HepG2 (cell line): ENCODE measurements around the gene SRP14. TPM values are rescaled to one million over a fixed set of nuclear protein-coding genes. Genes with fewer than 3 reads are reported as not detected.

ENCODE experiments used
- CBX5 ChIP-seq: sonication (generic); formaldehyde crosslinking; IDR thresholded peaks from 2 replicates; pipeline ENCODE4 v1.4.0; 2020; ENCODE audit warnings: missing genetic modification reagents, borderline replicate concordance
- GATA4 ChIP-seq: sonication (generic); IDR thresholded peaks from 2 replicates; pipeline ENCODE4 v1.6.1; 2016; ENCODE audit warnings: antibody characterized with exemption, low read depth, borderline replicate concordance
- GATAD2A ChIP-seq: IDR thresholded peaks from 2 replicates; pipeline ENCODE4 v1.6.1; 2016
- HMG20A ChIP-seq: IDR thresholded peaks from 2 replicates; pipeline ENCODE4 v1.6.1; 2016; ENCODE audit warnings: borderline replicate concordance
- PHF21A ChIP-seq: sonication (generic); formaldehyde crosslinking; IDR thresholded peaks from 2 replicates; pipeline ENCODE4 v1.5.0; 2020; ENCODE audit warnings: mild to moderate bottlenecking, missing genetic modification reagents
- PRPF4 ChIP-seq: fragments of 200-400 bp; formaldehyde crosslinking; IDR thresholded peaks from 2 replicates; pipeline ENCODE4 v1.6.1; 2016; ENCODE audit warnings: low read length, low read depth; ENCODE audit not compliant: poor library complexity, severe bottlenecking
- SMYD3 ChIP-seq: sonication (generic); formaldehyde crosslinking; IDR thresholded peaks from 2 replicates; pipeline ENCODE4 v1.8.1; 2023; ENCODE audit warnings: mild to moderate bottlenecking, missing genetic modification reagents
- SNAI1 ChIP-seq: sonication (generic); formaldehyde crosslinking; IDR thresholded peaks from 2 replicates; pipeline ENCODE4 v1.5.0; 2020; ENCODE audit warnings: mild to moderate bottlenecking, missing genetic modification reagents, borderline replicate concordance
- SP140L ChIP-seq: sonication (generic); formaldehyde crosslinking; IDR thresholded peaks from 2 replicates; pipeline ENCODE4 v1.4.0; 2020; ENCODE audit warnings: missing genetic modification reagents, borderline replicate concordance
- TARDBP ChIP-seq: sonication (generic); formaldehyde crosslinking; IDR thresholded peaks from 2 replicates; pipeline ENCODE4 v1.8.0; 2022; ENCODE audit warnings: mild to moderate bottlenecking, missing genetic modification reagents
- ZBTB7A ChIP-seq: sonication (generic); formaldehyde crosslinking; IDR thresholded peaks from 2 replicates; pipeline ENCODE4 v1.8.0; 2022; ENCODE audit warnings: mild to moderate bottlenecking, missing genetic modification reagents
- ZNF138 ChIP-seq: sonication (generic); formaldehyde crosslinking; IDR thresholded peaks from 2 replicates; pipeline ENCODE4 v1.5.0; 2020; ENCODE audit warnings: mild to moderate bottlenecking, low read depth, missing genetic modification reagents
- ZNF543 ChIP-seq: sonication (generic); formaldehyde crosslinking; IDR thresholded peaks from 2 replicates; pipeline ENCODE4 v1.4.0; 2020; ENCODE audit warnings: mild to moderate bottlenecking, missing genetic modification reagents
- ZSCAN25 ChIP-seq: sonication (generic); formaldehyde crosslinking; IDR thresholded peaks from 2 replicates; pipeline ENCODE4 v1.8.0; 2022; ENCODE audit warnings: mild to moderate bottlenecking, missing genetic modification reagents
- polyA plus RNA-seq, 8 experiments: library from polyadenylated mRNA; depleted of rRNA in 3 of 8; stranded (reverse) in 7 of 8; unstranded in 1 of 8; fragments of >200 nt; fragmentation: Illumina TruSeq in 4 of 8; extraction: Trizol in 4 of 8; gene quantifications; 2 replicates each; pipeline versions ENCODE4 v1.2.1 to v1.2.3, GENCODE V29; 2011 to 2016; ENCODE audit warnings: low read depth in 4 of 8, missing spikeins in 1 of 8, mixed read lengths in 1 of 8; ENCODE audit not compliant: insufficient read depth in 1 of 8
- total RNA-seq, 5 experiments: library from RNA; depleted of rRNA; stranded (reverse); fragments of >200 nt; fragmentation: Illumina TruSeq; extraction: Trizol; gene quantifications; 2 replicates each; pipeline ENCODE4 v1.2.3, GENCODE V29; 2016; ENCODE audit warnings: low read depth in 1 of 5
- TF ChIP-seq, protein P1 (sequence below), 2 experiments: sonication (generic) in 1 of 2; formaldehyde crosslinking in 1 of 2; IDR thresholded peaks; 2 replicates each; pipeline versions ENCODE4 v1.6.1 to v1.9.0; 2014 to 2022; ENCODE audit warnings: antibody characterized with exemption in 1 of 2, borderline replicate concordance in 1 of 2, inconsistent platforms in 1 of 2, low read depth in 1 of 2, missing genetic modification reagents in 1 of 2
- TF ChIP-seq, protein P2 (sequence below): sonication (generic); formaldehyde crosslinking; IDR thresholded peaks from 2 replicates; pipeline ENCODE4 v1.5.0; 2020; ENCODE audit warnings: mild to moderate bottlenecking, missing genetic modification reagents, moderate library complexity
- TF ChIP-seq, protein P3 (sequence below), 2 experiments: sonication (generic) in 1 of 2; formaldehyde crosslinking in 1 of 2; IDR thresholded peaks; 2 replicates each; pipeline versions ENCODE4 v1.4.0 to v1.6.1; 2018 to 2020; ENCODE audit warnings: missing genetic modification reagents in 2 of 2, borderline replicate concordance in 1 of 2, low read depth in 1 of 2, mild to moderate bottlenecking in 1 of 2, missing biosample characterization in 1 of 2
- TF ChIP-seq, protein P4 (sequence below): sonication (generic); formaldehyde crosslinking; IDR thresholded peaks from 2 replicates; pipeline ENCODE4 v1.8.0; 2022; ENCODE audit warnings: mild to moderate bottlenecking, missing genetic modification reagents; ENCODE audit not compliant: insufficient replicate concordance

SRP14 gene
- total and polyA plus RNA-seq, 2 of the 13 experiments (the other 11 are each of a cell fraction or from before 2014, with no cell fraction given), result 208 to 356 TPM

DNA sequence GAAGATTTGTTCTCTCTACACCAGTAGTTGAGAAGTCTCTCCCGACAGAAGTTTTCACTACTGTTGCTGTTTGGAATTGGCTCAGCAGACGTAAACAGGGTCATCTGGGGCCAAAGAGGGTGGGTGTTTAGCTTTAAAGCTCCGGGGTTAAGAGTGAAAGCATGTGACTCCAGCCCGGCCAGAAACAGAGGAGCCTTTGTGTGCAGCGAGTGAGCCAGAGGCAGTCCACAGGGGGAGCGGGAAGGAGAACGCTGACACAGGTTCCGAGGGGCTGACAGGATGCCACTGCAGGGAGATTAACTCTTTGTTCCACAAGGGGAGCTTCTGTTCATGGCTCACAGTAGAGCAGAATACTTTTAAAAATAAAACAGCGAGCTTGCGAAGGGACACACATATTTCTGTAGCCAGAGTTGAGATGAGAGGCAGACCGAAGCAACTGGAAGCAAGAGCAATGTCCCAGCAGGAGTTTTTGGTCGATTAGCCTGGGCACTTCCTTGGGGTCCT lies 42.8 kb upstream of the SRP14 start (continued):
- TF ChIP-seq, protein P1, sequence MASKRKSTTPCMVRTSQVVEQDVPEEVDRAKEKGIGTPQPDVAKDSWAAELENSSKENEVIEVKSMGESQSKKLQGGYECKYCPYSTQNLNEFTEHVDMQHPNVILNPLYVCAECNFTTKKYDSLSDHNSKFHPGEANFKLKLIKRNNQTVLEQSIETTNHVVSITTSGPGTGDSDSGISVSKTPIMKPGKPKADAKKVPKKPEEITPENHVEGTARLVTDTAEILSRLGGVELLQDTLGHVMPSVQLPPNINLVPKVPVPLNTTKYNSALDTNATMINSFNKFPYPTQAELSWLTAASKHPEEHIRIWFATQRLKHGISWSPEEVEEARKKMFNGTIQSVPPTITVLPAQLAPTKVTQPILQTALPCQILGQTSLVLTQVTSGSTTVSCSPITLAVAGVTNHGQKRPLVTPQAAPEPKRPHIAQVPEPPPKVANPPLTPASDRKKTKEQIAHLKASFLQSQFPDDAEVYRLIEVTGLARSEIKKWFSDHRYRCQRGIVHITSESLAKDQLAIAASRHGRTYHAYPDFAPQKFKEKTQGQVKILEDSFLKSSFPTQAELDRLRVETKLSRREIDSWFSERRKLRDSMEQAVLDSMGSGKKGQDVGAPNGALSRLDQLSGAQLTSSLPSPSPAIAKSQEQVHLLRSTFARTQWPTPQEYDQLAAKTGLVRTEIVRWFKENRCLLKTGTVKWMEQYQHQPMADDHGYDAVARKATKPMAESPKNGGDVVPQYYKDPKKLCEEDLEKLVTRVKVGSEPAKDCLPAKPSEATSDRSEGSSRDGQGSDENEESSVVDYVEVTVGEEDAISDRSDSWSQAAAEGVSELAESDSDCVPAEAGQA (IDR thresholded peaks at IDR 0.05; ENCODE audit: low read depth), result peak; percentile 19; the same call in 1 of the 2 replicates
- TF ChIP-seq, protein P1 (CRISPR knock-in tag; IDR thresholded peaks at IDR 0.05; ENCODE audit: borderline replicate concordance), result no peak
- TF ChIP-seq GATAD2A (CRISPR knock-in tag) (peak; percentile 88), CBX5 (CRISPR knock-in tag) (no peak; the same call in 1 of the 2 replicates), SMYD3 (CRISPR knock-in tag) (peak; percentile 35; the same call in 1 of the 2 replicates), PRPF4 (no peak), ZSCAN25 (CRISPR knock-in tag) (0 out of 2 replicates have a peak, but pooled peaks have one; percentile 39), ZBTB7A (CRISPR knock-in tag) (no peak), PHF21A (CRISPR knock-in tag) (peak; percentile 84), HMG20A (CRISPR knock-in tag) (peak; percentile 67; the same call in 1 of the 2 replicates), ZNF138 (CRISPR knock-in tag) (no peak), SP140L (CRISPR knock-in tag) (peak; percentile 57; the same call in 1 of the 2 replicates), ZNF543 (CRISPR knock-in tag) (peak; percentile 66; the same call in 1 of the 2 replicates), GATA4 (peak; percentile 68; the same call in 1 of the 2 replicates), SNAI1 (CRISPR knock-in tag) (no peak), TARDBP (CRISPR knock-in tag) (peak; percentile 75)
- TF ChIP-seq, protein P2, sequence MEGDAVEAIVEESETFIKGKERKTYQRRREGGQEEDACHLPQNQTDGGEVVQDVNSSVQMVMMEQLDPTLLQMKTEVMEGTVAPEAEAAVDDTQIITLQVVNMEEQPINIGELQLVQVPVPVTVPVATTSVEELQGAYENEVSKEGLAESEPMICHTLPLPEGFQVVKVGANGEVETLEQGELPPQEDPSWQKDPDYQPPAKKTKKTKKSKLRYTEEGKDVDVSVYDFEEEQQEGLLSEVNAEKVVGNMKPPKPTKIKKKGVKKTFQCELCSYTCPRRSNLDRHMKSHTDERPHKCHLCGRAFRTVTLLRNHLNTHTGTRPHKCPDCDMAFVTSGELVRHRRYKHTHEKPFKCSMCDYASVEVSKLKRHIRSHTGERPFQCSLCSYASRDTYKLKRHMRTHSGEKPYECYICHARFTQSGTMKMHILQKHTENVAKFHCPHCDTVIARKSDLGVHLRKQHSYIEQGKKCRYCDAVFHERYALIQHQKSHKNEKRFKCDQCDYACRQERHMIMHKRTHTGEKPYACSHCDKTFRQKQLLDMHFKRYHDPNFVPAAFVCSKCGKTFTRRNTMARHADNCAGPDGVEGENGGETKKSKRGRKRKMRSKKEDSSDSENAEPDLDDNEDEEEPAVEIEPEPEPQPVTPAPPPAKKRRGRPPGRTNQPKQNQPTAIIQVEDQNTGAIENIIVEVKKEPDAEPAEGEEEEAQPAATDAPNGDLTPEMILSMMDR (CRISPR knock-in tag), result peak; percentile 33; the same call in 1 of the 2 replicates
- TF ChIP-seq, protein P3, sequence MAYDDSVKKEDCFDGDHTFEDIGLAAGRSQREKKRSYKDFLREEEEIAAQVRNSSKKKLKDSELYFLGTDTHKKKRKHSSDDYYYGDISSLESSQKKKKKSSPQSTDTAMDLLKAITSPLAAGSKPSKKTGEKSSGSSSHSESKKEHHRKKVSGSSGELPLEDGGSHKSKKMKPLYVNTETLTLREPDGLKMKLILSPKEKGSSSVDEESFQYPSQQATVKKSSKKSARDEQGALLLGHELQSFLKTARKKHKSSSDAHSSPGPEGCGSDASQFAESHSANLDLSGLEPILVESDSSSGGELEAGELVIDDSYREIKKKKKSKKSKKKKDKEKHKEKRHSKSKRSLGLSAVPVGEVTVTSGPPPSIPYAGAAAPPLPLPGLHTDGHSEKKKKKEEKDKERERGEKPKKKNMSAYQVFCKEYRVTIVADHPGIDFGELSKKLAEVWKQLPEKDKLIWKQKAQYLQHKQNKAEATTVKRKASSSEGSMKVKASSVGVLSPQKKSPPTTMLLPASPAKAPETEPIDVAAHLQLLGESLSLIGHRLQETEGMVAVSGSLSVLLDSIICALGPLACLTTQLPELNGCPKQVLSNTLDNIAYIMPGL (CRISPR knock-in tag; IDR thresholded peaks at IDR 0.05; ENCODE audit: borderline replicate concordance in 1 of 2, low read depth in 1 of 2), result peak; percentile 55 to 62; a peak in 2 of 4 replicates
- TF ChIP-seq, protein P4, sequence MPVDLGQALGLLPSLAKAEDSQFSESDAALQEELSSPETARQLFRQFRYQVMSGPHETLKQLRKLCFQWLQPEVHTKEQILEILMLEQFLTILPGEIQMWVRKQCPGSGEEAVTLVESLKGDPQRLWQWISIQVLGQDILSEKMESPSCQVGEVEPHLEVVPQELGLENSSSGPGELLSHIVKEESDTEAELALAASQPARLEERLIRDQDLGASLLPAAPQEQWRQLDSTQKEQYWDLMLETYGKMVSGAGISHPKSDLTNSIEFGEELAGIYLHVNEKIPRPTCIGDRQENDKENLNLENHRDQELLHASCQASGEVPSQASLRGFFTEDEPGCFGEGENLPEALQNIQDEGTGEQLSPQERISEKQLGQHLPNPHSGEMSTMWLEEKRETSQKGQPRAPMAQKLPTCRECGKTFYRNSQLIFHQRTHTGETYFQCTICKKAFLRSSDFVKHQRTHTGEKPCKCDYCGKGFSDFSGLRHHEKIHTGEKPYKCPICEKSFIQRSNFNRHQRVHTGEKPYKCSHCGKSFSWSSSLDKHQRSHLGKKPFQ, result peak; percentile 22
